Amniotic stem cell (primary cell): ENCODE measurements around the gene TBX1.

Experiments
- DNase-seq: peaks from one replicate; lab custom pipeline; 2025; lab: John Stamatoyannopoulos, UW

Gene TBX1

GRCh38 chr22:19738664-19739447 lies 21.7 kb upstream of the TBX1 start:
- no peak for DNase-seq

DNA sequence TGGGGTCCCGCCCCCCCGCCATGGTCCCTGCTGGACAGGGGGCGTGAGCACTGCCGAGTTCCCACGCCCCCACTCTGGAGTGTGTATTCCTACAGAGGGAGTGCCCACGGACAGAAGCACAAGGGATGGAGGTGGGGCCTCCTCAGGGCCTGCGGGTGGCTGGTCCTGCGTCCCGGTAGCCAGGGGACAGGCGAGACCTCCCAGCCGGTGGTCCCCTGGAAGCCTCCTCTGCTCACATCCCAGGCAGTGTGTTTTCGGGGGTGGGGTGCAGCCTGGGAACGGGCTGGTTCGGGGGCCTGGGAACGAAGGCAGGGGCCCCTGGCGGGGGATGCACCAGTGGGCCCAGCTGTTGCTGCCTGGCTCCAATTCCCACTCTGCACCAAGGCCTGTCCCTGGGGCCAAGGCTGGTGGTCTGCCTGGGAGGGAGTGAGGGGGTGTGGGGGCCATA lies 21.1 kb upstream of the TBX1 start:
- DNase-seq = no peak

- DNase-seq = no peak
These were observed 20.6 kb upstream of the TBX1 start for GRCh38 chr22:19739911-19740449.

- DNase-seq = no peak
These were observed 20.0 kb upstream of the TBX1 start for GRCh38 chr22:19740586-19740985.

- no peak for DNase-seq
These were observed 19.5 kb upstream of the TBX1 start for GRCh38 chr22:19741053-19741452.

DNA sequence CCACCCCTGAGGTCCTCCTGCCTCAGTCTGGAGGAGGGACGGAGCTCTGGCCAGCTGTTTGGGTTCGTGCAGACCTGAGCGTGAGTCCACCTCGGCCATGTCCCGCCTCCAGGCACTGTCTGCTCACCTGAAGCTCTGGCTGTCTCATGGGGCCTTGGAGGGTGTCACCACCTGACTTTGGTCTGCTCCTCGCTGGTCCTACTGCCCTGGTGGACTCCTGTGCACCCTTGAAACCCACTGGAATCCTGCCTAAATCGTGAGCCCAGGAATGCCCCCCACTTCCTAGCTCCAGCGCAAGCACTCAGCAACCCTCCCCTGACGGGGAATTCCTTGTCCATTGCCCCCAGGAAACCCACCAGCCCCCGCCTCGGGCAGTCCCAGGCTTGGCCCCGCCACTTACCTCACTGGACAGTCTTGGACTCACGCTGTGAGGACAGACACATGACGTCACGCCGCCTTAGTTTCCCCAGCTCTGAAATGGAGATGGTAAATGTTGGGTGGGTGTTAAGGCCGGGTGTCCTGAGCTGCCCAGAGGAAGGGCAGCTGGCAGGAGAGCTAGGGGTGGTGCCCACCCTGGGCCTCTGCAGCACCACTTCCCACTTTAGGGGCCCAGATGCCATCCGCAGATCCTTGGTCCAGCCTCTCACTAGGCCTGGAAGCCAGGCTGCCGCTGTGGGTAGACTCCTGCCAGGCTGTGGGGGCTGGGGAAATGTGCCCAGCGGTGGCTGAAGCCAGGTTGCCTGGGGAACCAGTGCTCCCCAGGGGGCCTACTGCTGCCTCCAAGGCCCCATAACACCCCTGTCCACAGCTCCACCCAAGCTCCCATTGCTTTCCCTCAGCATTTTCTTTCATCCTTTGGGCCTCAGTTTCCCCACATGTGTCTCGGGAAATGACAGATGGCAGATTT lies 18.2 kb upstream of the TBX1 start:
- no peak for DNase-seq

DNA sequence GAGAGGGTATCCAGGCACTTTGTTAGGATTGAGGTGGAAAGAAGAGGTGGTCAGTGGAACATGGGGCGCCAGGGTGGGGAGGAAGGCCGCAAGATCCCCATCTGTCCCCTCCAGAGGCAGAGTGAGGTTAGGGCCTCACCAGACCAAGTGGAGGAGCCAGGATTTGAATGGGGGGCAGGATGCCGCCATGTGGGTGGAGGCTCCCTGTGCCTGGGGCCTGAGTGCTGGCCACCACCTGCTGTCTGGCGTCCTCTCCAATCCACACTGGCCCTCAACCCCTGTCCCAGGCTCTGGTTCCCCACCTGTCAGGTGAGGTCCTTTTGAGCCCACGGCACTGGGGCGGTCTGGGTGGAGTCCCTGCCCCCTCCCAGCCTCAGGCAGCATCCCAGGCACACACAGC lies 17.5 kb upstream of the TBX1 start:
- DNase-seq = no peak

GRCh38 chr22:19743651-19744050 lies 16.9 kb upstream of the TBX1 start:
- no peak for DNase-seq

DNA sequence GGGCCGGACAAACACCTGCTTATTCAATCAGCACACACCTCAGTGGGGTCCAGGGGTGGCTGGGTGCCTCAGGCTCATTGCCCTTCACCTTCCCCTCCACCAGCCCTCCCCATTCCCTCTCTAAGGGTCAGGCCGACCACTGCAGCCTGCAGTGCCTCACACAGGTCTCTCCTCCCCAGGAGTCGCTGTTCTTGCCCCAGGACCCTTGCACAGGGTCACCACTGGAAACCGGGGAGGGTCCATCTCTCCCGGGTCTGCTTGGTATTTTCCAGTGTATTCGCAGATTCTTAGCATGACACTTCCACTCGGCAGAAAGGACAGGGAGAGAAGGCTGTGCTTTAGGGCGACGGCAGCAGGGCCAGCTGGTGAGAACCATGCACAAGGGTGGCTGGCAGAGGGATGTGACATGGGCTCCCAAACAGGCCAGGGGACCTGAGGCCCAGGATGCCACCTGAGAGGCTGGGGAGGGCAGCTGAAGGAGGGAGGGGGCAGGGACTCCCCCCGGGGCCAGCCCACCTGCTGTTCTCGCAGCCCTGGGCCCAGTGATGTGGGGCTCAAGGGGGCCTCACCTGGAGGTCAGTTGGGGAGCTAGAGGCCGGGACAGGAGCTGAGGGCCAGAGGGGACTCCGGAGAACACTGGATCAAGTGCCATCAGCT lies 16.1 kb upstream of the TBX1 start:
- no peak for DNase-seq

- no peak for DNase-seq
These were observed 15.2 kb upstream of the TBX1 start for GRCh38 chr22:19745155-19746101.

DNA sequence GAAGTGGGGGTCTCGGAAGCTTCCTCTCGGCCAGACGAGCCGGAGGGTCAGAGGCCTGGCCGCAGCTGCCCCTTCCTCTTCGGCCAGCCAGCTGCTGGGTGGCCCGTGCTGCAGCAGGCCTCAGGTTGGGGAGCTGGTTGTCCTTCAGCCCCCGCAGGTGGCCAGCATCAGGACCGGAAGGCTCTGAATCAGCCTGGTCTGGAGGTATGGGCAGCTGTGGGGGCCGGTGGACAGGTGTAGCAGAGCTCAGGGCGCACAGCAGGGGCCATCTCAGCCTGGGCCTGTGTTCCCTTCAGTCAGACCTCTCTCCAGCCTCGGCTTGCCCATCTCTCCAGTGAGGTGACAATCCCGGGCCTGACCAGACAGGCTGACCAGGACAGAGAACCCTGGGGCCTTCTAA lies 13.9 kb upstream of the TBX1 start:
- DNase-seq = no peak

DNA sequence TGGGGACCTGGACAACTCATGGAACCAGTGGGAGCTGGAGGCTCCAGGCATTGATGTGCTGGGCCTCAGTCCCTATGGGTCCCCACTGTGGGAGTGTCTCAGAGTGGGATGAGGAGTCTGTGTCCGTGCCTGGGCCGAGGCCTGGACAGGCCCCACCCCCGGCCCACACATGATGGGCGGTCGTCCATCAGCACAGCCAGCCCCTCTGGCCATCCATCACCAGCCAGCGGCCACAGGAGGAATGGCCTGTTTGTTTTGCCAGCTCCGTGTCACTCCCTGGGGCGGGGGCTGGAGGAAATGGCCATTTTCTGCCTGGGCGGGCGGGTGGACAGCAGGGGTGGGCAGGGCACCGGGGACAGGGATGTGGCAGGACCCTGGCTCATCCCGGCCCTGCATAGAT lies 13.0 kb upstream of the TBX1 start:
- DNase-seq = no peak

DNA sequence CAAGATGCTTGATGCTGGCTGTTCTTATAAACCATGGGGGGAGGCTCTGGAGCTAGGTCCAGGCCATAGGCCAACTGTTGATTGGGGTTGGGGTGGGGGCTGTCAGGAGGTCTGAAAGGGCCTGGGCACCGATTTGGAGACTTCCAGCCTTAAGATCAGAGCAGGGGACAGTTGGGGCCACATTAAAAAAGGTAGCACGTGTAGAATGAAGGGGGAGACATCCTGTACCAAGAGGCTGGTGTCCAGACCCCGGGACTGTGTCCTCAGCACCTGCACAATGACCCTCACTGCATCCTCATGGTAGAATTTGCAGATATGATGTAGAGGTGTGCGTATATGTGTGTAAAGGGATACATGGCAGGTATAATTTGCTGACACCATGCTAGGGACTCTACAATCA lies 12.4 kb upstream of the TBX1 start:
- DNase-seq = no peak

GRCh38 chr22:19748991-19749664 lies 11.4 kb upstream of the TBX1 start:
- no peak for DNase-seq

GRCh38 chr22:19749876-19750275 lies 10.7 kb upstream of the TBX1 start:
- DNase-seq = no peak

GRCh38 chr22:19750507-19751490 lies 9.8 kb upstream of the TBX1 start:
- DNase-seq = peak; percentile 54

DNA sequence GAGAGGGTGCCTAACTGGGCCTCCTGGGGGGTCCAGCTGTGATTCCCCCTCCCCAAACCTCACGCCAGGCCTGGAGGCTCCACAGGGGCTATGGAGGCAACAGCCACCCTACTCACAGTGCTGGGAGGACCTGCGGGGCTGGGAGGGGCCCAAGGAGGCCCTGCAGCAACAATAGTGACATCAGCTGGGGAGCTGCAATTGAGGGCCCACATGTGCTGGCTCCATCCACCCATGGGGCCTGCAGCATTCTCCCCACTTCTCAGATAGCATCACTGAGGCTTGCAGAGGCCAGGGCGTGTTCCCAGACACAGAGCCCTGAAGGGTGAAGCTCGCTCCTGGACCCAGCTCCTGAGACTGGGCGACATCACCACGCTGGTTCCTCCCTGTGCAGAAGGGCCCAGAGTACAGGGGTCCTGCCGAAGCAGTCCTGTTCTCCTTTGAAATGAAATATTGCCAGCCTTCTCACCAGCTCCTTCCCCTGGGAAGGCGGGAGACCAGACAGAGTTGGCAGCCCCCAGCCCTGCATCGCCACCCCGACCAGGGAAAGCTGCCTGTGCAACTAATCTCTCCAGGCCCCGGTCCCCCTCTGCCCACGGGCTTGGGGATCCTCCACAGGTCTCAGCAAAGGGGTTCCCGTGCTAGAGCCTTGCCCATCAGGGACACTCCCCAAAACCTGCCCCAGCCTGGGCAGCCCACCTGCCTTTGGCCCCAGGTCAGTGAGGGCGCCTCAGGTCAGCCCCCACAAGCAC lies 8.9 kb upstream of the TBX1 start:
- DNase-seq = no peak

DNA sequence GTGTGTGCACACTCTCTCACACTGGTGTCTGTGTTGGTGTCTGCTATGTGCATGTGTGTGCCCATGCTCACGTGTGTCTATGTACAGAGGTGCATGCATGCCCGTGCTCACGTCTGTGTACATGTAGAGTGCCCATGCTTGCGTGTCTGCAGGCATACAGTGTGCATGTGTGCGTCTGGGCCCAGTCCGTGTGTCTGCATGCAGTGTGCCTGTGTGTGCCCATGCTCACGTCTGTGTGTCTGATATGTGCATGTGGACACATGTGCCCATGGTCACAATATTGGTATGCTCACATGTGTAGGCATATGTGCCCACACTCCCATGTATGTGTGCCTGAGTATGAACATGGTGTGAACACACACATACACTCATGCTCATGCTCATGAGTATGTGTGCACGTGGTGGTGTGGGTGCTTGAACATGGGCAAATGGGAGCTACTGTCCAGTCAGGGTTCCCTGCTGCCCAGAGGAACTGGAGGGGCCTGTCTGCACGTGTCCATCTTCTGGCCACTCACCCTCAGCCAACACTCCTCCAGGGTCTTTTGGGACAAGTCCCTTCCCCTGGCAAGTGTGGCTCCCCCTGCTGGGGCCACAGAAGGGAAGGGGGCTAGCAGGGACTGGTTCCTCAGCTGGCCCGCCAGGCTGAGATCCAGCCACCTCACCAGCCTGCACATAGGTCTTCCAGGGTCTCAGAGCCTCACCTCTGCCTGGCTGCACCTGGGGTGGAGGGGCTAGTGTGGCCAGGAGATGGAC lies 7.3 kb upstream of the TBX1 start:
- no peak for DNase-seq
